Muscle of leg (tissue), 11 donors: Measurements from ENCODE around the gene RTN4RL1. TPM values are rescaled to one million over a fixed set of nuclear protein-coding genes. Genes with fewer than 3 reads are reported as not detected.

Experiments used
- DNase-seq: peaks from one replicate; pipeline ENCODE4 v3.0.0; 2013
- H3K27ac ChIP-seq: one replicate; pipeline ENCODE4 v1.5.1; 2013; ENCODE audit warnings: mild to moderate bottlenecking, low read length, control low read depth
- H3K27me3 ChIP-seq: one replicate; pipeline ENCODE4 v1.6.1; 2013; ENCODE audit warnings: low read length; ENCODE audit not compliant: control insufficient read depth, insufficient read depth
- H3K36me3 ChIP-seq: one replicate; pipeline ENCODE4 v1.6.1; 2013; ENCODE audit warnings: low read length; ENCODE audit not compliant: control insufficient read depth, insufficient read depth
- H3K4me1 ChIP-seq: one replicate; pipeline ENCODE4 v1.6.1; 2013; ENCODE audit warnings: low read length; ENCODE audit not compliant: control insufficient read depth, insufficient read depth
- H3K4me3 ChIP-seq: one replicate; pipeline ENCODE4 v1.5.1; 2013; ENCODE audit warnings: low read length, control low read depth
- H3K9me3 ChIP-seq: replicated peaks from 2 replicates; pipeline ENCODE4 v1.6.1; 2013; ENCODE audit warnings: low read depth, low read length; ENCODE audit not compliant: control insufficient read depth
- WGBS: methylation state at CpG from one replicate; pipeline ENCODE4 v1.1.5; 2013; ENCODE audit warnings: missing lambda C conversion rate; ENCODE audit not compliant: insufficient coverage; 5-methylcytosine and 5-hydroxymethylcytosine counted together
- polyA plus RNA-seq, 8 donors: library from polyadenylated mRNA; unstranded; fragments of 120-200 nt; gene quantifications; one replicate each; pipeline versions ENCODE4 v1.2.1 to v1.2.3, GENCODE V29; 2013; ENCODE audit warnings: inconsistent platforms in 1 of 8, low replicate concordance in 1 of 8; ENCODE audit not compliant: insufficient read length in 8 of 8, insufficient read depth in 1 of 8
- total RNA-seq: library from RNA; stranded (reverse); fragments of 120-200 nt; gene quantifications from one replicate; pipeline ENCODE4 v1.2.4, GENCODE V29; 2013

Gene RTN4RL1
- total and polyA plus RNA-seq, 9 donors, result 1.0 to 2.3 (median 1.7) TPM

GRCh38 chr17:2065949-2066400 is 40.8 kb upstream of the RTN4RL1 start:
- H3K4me3 ChIP-seq, result no peak overlapping the region
- H3K27me3 ChIP-seq, result no peaks in the 10 kb centered on the region
- WGBS, result 82% methylated on average over 6 of the region's 10 CpGs
- peak overlapping the region; percentile 78 for H3K27ac ChIP-seq
- H3K36me3 ChIP-seq, result peaks cover 66% of the 10 kb centered on the region
- H3K4me1 ChIP-seq, result peaks cover 85% of the 10 kb centered on the region
- no peak for DNase-seq
- no peaks in the 10 kb centered on the region for H3K9me3 ChIP-seq

- peak; percentile 78 for DNase-seq
- 84% methylated on average over 20 of the region's 24 CpGs for WGBS
- H3K27ac ChIP-seq, result peak overlapping the region; percentile 78
- peaks cover 85% of the 10 kb centered on the region for H3K4me1 ChIP-seq
- H3K36me3 ChIP-seq, result peaks cover 68% of the 10 kb centered on the region
- no peak overlapping the region for H3K4me3 ChIP-seq
- H3K27me3 ChIP-seq, result no peaks in the 10 kb centered on the region
- no peaks in the 10 kb centered on the region for H3K9me3 ChIP-seq
Measured at GRCh38 chr17:2064980-2065785, 40.0 kb upstream of the RTN4RL1 start.

- H3K36me3 ChIP-seq, result peaks cover 74% of the 10 kb centered on the region
- peak; percentile 59 for DNase-seq
- no peak overlapping the region for H3K4me3 ChIP-seq
- H3K4me1 ChIP-seq, result peaks cover 88% of the 10 kb centered on the region
- peaks cover 3% of the 10 kb centered on the region for H3K27me3 ChIP-seq
- WGBS, result 69% methylated on average over 6 of the region's 6 CpGs
- no peaks in the 10 kb centered on the region for H3K9me3 ChIP-seq
- peak overlapping the region; percentile 71 for H3K27ac ChIP-seq
Measured at GRCh38 chr17:2064520-2064971, 39.4 kb upstream of the RTN4RL1 start.

GRCh38 chr17:2064147-2064489 is 39.0 kb upstream of the RTN4RL1 start:
- H3K27me3 ChIP-seq, result peaks cover 6% of the 10 kb centered on the region
- no peak overlapping the region for H3K4me3 ChIP-seq
- no peaks in the 10 kb centered on the region for H3K9me3 ChIP-seq
- peak; percentile 49 for DNase-seq
- peaks cover 92% of the 10 kb centered on the region for H3K4me1 ChIP-seq
- H3K27ac ChIP-seq, result peak overlapping the region; percentile 78
- 23% methylated on average over 4 of the region's 5 CpGs for WGBS
- peaks cover 78% of the 10 kb centered on the region for H3K36me3 ChIP-seq

- DNase-seq, result peak; percentile 62
- Histone ChIP-seq H3K4me3 (no peak overlapping the region), H3K4me1 (peaks cover 89% of the 10 kb centered on the region), H3K36me3 (peaks cover 75% of the 10 kb centered on the region), H3K9me3 (no peaks in the 10 kb centered on the region), H3K27ac (peak overlapping the region; percentile 78), H3K27me3 (peaks cover 6% of the 10 kb centered on the region)
- WGBS, result 58% methylated on average over 7 of the region's 16 CpGs
Measured at GRCh38 chr17:2063261-2064146, 38.4 kb upstream of the RTN4RL1 start.

- Histone ChIP-seq H3K36me3 (peaks cover 75% of the 10 kb centered on the region), H3K27ac (peak overlapping the region; percentile 78), H3K9me3 (no peaks in the 10 kb centered on the region), H3K4me3 (no peak overlapping the region), H3K4me1 (peaks cover 85% of the 10 kb centered on the region), H3K27me3 (peaks cover 11% of the 10 kb centered on the region)
- WGBS, result 19% methylated on average over 9 of the region's 11 CpGs
- DNase-seq, result peak; percentile 63
Measured at GRCh38 chr17:2062571-2063183, 37.5 kb upstream of the RTN4RL1 start.

GRCh38 chr17:2061441-2061958 is 36.4 kb upstream of the RTN4RL1 start:
- WGBS, result 49% methylated on average over 12 of the region's 17 CpGs
- DNase-seq, result peak; percentile 31
- Histone ChIP-seq H3K27me3 (peaks cover 13% of the 10 kb centered on the region), H3K4me1 (peaks cover 73% of the 10 kb centered on the region), H3K27ac (peak overlapping the region; percentile 78), H3K36me3 (peaks cover 65% of the 10 kb centered on the region), H3K4me3 (no peak overlapping the region), H3K9me3 (no peaks in the 10 kb centered on the region)

- H3K27ac ChIP-seq, result peak overlapping the region; percentile 78
- peaks cover 18% of the 10 kb centered on the region for H3K27me3 ChIP-seq
- no peaks in the 10 kb centered on the region for H3K9me3 ChIP-seq
- peaks cover 58% of the 10 kb centered on the region for H3K36me3 ChIP-seq
- WGBS, result 56% methylated on average over 10 of the region's 21 CpGs
- H3K4me3 ChIP-seq, result peak overlapping the region; percentile 42
- H3K4me1 ChIP-seq, result peaks cover 67% of the 10 kb centered on the region
- peak; percentile 65 for DNase-seq
Measured at GRCh38 chr17:2060681-2061440, 35.7 kb upstream of the RTN4RL1 start.

GRCh38 chr17:2060385-2060658 is 35.2 kb upstream of the RTN4RL1 start:
- Histone ChIP-seq H3K27ac (peak overlapping the region; percentile 78), H3K27me3 (peaks cover 18% of the 10 kb centered on the region), H3K9me3 (no peaks in the 10 kb centered on the region), H3K36me3 (peaks cover 55% of the 10 kb centered on the region), H3K4me3 (peak overlapping the region; percentile 42), H3K4me1 (peaks cover 62% of the 10 kb centered on the region)
- WGBS, result 35% methylated on average over 5 of the region's 6 CpGs
- DNase-seq, result no peak
